ENCODE data around the gene PRDM16. TPM values are rescaled to one million over a fixed set of nuclear protein-coding genes. Genes with fewer than 3 reads are reported as not detected.

Gene PRDM16
- total and polyA plus RNA-seq, 2 of the 13 experiments (the other 11 are each of a cell fraction or from before 2014, with no cell fraction given) = 0.15 to 0.81 TPM

DNA sequence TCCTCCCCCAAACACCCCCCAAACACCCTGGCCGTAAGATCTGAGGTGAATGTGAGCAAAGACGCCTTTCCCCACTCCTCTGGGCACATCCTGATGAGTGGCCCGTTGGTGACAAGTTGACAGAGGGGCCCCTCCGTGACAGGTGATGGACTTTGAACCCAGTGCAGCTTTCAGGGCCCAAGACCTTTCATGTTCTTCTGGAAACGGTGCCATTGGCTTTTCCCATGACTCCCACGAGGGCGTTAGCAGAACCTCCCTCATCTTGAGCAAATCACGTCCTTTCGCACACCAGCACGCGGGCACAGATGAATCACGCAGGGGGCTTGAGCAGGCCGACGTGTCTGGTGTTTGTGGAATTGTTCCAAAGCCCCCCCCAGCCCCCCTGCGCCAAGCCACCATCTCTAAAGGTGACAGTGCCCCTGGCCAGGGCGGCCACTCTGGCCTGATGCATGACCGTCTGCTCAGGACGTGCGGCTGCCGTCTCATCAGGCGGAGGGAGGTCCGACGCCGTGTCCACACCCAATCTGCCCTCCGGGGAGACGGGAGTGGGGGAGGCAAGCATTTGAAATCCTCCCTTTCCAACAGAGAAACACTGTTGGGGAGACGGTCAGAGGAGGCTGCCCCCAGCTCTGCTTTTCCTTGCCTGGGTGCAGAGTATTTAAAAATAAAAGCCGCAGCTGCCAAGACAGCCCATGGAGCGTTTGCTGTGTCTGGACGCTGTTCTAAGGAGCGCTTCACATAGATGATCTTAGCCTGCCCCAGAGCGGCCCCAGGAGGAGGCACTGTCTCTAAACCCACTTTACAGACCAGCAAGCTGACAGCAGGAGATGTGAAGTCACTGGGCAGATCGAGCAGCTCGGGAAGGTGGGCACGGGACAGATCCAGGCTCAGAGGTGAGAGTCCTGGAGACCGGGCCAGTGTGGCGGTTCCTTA is 287.2 kb downstream of the PRDM16 start (continued):
- TF ChIP-seq, protein P1, sequence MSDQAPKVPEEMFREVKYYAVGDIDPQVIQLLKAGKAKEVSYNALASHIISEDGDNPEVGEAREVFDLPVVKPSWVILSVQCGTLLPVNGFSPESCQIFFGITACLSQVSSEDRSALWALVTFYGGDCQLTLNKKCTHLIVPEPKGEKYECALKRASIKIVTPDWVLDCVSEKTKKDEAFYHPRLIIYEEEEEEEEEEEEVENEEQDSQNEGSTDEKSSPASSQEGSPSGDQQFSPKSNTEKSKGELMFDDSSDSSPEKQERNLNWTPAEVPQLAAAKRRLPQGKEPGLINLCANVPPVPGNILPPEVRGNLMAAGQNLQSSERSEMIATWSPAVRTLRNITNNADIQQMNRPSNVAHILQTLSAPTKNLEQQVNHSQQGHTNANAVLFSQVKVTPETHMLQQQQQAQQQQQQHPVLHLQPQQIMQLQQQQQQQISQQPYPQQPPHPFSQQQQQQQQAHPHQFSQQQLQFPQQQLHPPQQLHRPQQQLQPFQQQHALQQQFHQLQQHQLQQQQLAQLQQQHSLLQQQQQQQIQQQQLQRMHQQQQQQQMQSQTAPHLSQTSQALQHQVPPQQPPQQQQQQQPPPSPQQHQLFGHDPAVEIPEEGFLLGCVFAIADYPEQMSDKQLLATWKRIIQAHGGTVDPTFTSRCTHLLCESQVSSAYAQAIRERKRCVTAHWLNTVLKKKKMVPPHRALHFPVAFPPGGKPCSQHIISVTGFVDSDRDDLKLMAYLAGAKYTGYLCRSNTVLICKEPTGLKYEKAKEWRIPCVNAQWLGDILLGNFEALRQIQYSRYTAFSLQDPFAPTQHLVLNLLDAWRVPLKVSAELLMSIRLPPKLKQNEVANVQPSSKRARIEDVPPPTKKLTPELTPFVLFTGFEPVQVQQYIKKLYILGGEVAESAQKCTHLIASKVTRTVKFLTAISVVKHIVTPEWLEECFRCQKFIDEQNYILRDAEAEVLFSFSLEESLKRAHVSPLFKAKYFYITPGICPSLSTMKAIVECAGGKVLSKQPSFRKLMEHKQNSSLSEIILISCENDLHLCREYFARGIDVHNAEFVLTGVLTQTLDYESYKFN (CRISPR knock-in tag; conservative IDR thresholded peaks at IDR 0.05) = peak; percentile 95
- no peak for TF ChIP-seq ZNF331 (CRISPR knock-in tag; IDR thresholded peaks at IDR 0.05)
- no peak for TF ChIP-seq ZNF496 (CRISPR knock-in tag; IDR thresholded peaks at IDR 0.05; ENCODE audit: insufficient replicate concordance)
- TF ChIP-seq PHB2 (IDR thresholded peaks at IDR 0.05; ENCODE audit: partially characterized antibody) = no peak
- TF ChIP-seq KAT8 (CRISPR knock-in tag; IDR thresholded peaks at IDR 0.05) = no peak
- no peak for TF ChIP-seq POLR2AphosphoS2 (IDR thresholded peaks at IDR 0.05; ENCODE audit: low read depth, low read length)
- no peak for TF ChIP-seq EEA1 (CRISPR knock-in tag; IDR thresholded peaks at IDR 0.05; ENCODE audit: borderline replicate concordance)
- TF ChIP-seq, protein P2, sequence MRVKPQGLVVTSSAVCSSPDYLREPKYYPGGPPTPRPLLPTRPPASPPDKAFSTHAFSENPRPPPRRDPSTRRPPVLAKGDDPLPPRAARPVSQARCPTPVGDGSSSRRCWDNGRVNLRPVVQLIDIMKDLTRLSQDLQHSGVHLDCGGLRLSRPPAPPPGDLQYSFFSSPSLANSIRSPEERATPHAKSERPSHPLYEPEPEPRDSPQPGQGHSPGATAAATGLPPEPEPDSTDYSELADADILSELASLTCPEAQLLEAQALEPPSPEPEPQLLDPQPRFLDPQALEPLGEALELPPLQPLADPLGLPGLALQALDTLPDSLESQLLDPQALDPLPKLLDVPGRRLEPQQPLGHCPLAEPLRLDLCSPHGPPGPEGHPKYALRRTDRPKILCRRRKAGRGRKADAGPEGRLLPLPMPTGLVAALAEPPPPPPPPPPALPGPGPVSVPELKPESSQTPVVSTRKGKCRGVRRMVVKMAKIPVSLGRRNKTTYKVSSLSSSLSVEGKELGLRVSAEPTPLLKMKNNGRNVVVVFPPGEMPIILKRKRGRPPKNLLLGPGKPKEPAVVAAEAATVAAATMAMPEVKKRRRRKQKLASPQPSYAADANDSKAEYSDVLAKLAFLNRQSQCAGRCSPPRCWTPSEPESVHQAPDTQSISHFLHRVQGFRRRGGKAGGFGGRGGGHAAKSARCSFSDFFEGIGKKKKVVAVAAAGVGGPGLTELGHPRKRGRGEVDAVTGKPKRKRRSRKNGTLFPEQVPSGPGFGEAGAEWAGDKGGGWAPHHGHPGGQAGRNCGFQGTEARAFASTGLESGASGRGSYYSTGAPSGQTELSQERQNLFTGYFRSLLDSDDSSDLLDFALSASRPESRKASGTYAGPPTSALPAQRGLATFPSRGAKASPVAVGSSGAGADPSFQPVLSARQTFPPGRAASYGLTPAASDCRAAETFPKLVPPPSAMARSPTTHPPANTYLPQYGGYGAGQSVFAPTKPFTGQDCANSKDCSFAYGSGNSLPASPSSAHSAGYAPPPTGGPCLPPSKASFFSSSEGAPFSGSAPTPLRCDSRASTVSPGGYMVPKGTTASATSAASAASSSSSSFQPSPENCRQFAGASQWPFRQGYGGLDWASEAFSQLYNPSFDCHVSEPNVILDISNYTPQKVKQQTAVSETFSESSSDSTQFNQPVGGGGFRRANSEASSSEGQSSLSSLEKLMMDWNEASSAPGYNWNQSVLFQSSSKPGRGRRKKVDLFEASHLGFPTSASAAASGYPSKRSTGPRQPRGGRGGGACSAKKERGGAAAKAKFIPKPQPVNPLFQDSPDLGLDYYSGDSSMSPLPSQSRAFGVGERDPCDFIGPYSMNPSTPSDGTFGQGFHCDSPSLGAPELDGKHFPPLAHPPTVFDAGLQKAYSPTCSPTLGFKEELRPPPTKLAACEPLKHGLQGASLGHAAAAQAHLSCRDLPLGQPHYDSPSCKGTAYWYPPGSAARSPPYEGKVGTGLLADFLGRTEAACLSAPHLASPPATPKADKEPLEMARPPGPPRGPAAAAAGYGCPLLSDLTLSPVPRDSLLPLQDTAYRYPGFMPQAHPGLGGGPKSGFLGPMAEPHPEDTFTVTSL (CRISPR knock-in tag; IDR thresholded peaks at IDR 0.05; ENCODE audit: borderline replicate concordance) = no peak
- TF ChIP-seq, protein P3, sequence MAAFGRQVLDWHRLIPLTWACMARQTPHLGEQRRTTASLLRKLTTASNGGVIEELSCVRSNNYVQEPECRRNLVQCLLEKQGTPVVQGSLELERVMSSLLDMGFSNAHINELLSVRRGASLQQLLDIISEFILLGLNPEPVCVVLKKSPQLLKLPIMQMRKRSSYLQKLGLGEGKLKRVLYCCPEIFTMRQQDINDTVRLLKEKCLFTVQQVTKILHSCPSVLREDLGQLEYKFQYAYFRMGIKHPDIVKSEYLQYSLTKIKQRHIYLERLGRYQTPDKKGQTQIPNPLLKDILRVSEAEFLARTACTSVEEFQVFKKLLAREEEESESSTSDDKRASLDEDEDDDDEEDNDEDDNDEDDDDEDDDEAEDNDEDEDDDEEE (CRISPR knock-in tag; IDR thresholded peaks at IDR 0.05) = no peak
- peak; percentile 78 for TF ChIP-seq ASH2L (IDR thresholded peaks at IDR 0.05; ENCODE audit: insufficient read length, low read depth, low read length)
- no peak for TF ChIP-seq NFE2L2 (IDR thresholded peaks at IDR 0.05; ENCODE audit: low read length)
- TF ChIP-seq KDM4B (CRISPR knock-in tag; IDR thresholded peaks at IDR 0.05) = no peak
- TF ChIP-seq ZNF224 (CRISPR knock-in tag; IDR thresholded peaks at IDR 0.05) = no peak
- TF ChIP-seq KAT7 (CRISPR knock-in tag; IDR thresholded peaks at IDR 0.05; ENCODE audit: borderline replicate concordance) = no peak
